ENCODE results near the gene TTC22. TPM values are rescaled to one million over a fixed set of nuclear protein-coding genes. Genes with fewer than 3 reads are reported as not detected.

TTC22 gene
- total RNA-seq, 1 experiment from 2014 or later, result not detected

DNA sequence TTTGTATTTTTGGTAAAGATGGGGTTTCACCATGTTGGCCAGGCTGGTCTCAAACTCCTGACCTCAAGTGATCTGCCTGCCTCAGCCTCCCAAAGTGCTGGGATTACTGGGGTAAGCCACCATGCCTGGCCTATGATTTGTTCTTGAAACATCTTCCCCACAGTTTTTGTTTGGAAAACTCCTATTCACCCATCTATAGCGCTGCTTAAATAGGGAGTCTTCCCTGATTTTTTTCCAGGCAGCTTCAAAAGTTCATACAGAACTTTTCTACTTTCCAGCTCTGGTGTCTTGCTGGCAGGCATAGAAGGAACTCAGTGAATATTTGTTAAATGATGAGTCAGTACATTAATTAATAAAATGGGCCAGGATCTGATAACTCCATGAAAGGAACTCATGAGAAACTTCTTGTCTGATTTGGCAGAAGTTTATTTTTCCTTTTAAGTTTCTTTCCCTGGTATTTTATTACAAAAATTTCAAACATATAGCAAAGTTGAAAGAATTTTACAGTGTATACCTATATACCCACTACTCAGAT lies 33.0 kb upstream of the TTC22 start:
- no peak for DNase-seq (ENCODE audit: low read depth)

- no peak for DNase-seq (ENCODE audit: low read depth)
Observed at GRCh38 chr1:54833121-54833520, 32.0 kb upstream of the TTC22 start.

GRCh38 chr1:54826226-54826816 lies 25.2 kb upstream of the TTC22 start:
- DNase-seq (ENCODE audit: low read depth), result no peak

GRCh38 chr1:54825696-54826095 lies 24.6 kb upstream of the TTC22 start:
- DNase-seq (ENCODE audit: low read depth), result no peak

GRCh38 chr1:54823670-54824069 lies 22.5 kb upstream of the TTC22 start:
- no peak for DNase-seq (ENCODE audit: low read depth)

DNA sequence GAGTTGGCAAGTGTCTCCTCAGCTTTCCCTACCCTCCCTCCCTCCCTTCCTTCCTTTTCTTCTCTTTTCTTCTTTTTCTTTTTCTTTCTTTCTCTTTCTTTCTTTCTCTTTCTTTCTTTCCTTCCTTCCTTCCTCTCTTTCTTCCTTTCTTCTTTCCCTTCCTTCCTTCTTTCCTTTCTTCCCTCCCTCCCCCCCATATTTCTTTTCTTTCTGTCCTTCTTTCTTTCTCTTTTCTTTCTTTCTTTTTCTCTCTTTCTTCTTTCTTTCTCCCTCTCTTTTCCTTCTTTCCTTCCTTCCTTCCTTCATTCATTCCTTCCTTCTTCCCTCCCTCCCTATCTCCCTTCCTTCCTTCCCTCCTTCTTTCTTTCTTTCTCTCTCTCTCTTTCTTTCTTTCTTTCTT lies 18.6 kb upstream of the TTC22 start:
- no peak for DNase-seq (ENCODE audit: low read depth)

DNA sequence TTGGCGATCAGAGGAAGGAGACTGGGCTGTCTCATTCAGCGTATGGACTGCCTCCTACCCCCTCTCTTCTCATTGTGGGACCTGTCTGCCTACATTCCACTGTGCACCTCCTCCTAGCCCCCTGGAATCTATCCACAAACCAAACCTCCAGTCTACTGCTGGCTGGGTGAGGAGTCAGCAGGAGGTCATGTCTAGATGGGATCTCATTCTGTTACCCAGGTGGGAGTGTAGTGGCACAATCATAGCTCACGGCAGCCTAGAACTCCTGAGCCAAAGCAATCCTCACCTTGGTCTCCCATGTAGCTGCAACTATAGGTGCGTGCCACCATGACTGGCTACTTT lies 18.0 kb upstream of the TTC22 start:
- no peak for DNase-seq (ENCODE audit: low read depth)

DNA sequence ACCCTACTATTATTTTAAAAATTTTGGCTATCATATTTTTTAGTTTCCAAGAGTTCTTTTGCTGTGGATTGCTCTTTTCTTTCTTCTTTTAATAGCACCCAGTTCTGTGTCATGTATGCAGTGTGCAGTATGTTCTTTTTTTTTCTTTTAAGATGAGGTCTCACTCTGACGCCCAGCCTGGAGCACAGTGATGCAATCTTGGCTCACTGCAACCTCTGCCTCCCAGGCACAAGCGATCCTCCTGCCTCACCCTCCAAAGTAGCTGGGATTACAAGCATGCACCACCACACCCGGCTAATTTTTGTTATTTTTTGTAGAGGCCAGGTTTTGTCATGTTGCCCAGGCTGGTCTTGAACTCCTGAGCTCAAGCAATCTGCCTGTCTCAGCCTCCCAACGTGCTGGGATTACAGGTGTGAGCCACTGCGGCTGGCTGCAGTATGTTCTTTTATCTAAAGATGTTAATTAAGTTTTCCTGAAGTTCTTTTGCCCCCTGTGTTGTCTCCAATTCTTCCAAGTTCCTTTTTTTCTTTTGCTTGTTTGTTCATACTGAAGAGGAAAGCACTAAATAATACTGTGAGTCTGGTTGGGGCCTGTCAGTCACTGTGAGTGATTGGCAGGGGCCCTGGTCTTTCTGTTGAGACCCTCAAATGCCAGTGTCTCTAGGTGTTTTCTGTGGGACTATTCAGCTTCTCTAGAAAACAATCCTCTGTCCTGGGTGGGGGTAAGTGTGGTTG lies 17.5 kb upstream of the TTC22 start:
- DNase-seq (ENCODE audit: low read depth), result no peak

DNA sequence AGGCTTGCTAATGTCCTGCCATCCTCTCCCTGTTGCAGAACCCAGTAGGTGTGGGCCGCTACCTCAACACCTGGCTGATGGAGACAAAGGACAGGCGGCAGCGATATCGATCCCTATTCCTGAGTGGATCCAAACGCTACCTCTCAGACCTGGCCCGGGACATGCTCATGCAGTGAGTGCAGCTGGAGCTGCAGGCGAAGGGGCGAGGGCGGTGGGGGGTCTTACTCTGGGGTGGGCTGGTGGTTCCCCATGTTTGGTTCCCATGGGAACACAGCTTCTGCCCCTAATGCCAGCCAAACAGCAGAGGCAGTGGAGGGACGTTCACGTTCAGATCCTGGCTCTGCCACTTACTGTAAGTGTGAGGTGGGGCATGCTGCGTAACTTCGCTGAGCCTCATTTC lies 15.8 kb upstream of the TTC22 start:
- no peak for DNase-seq (ENCODE audit: low read depth)

GRCh38 chr1:54816130-54816529 lies 15.0 kb upstream of the TTC22 start:
- no peak for DNase-seq (ENCODE audit: low read depth)

DNA sequence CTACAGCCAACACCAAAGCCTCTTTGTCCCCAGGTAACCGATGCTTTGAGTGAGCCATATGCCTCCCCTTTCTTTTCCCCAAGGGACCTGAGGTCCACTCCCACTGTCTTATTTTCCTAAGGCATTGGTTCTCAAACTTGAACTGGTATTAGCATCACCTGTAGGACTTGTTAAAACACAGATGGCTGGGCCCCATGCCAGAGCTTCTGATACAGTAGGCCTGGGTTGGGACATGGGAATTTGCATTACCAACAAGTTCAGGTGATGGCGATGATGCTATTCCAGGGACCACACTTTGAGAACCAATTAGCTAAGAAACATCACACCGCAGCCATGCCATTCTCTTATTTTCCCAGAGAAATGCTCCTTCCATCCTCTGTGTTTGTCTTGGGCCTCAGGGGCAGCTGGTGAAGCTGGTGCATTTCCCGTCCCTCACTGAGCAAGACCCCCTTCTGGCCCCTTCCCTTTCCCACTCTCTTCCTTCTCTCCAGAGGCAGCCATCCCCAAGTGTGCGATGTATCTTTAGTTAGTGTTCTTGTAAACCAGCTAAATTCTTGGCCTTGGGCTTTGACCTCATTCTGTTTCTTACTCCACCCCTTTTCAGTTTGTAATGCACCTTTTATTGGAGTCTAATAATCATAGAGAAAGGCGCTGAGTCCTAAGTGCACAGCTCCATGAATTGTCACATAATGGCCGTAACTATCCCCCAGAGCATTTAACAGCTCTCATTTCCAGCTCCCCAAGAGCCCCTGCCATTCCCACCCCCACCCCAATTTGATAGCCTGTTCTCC lies 14.2 kb upstream of the TTC22 start:
- DNase-seq (ENCODE audit: low read depth), result no peak

DNA sequence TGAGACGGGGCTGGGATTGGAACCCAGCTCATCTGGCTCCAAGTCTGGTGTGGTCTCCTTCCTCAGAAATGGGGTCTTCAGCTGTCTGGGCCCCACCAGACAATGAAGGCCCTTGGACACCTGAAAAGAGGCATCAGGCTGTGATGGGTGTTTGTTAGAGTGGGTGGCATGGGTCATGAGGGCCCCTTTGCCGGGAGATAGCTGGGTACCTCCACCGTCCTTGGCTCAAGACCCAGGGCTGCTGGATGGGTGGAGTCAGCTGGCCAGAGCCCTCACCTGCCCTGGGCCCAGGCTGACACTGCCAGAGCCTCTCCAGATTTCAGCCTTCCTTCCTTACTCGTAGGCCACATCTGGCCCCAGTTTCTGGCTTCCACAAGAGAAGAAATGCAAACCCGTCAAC lies 13.4 kb upstream of the TTC22 start:
- DNase-seq (ENCODE audit: low read depth), result no peak

DNA sequence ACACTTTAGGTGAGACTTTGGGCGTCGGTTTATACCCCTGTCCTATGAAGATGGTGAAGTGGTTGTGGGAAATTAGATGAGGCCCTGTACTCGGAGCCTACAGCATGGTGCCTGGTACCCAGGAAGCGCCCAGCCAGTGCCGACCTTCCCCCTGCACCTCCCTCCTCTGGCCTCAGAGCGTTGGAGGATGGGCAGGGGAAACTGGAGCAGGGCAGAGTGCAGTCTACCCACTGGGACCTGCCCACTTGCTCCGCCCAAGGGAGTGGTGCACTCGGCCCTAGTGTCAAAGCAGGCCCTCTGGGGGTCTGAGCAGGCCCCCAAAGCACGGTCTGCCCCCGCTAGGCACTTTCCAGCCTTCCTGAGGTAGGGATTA lies 13.0 kb upstream of the TTC22 start:
- DNase-seq (ENCODE audit: low read depth), result no peak

DNA sequence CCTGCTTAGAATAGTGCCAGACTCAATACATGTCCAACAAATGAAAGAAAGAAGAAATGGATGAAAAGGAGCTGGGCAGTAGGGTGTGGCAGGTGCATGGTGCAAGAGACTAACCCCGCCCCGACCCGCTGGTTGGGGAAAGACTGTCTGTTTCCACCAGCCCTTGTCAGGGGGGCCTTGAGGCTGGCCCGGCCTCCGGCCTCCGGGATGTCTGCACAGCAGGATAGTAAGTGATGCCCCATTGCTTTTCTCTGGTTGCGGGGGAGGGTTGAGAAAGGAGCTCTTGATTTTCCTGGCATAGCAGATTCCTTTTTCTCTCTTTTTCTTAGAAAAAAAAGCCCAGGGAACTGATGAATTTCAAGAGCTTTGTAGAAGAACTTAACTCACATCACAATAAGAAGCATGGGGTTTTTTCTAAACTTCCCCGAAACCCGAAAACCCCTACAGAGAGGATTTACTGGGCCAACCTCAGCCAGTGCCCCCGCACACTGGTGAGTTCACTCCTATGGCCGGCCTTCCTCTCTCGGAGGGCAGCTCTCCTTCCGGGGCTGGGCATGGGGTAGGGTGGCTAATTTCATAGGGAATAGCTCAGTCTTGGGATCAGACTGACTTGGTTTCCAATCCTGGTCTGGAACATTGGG lies 12.5 kb upstream of the TTC22 start:
- DNase-seq (ENCODE audit: low read depth), result no peak

GRCh38 chr1:54812801-54813484 lies 11.8 kb upstream of the TTC22 start:
- DNase-seq (ENCODE audit: low read depth), result no peak

GRCh38 chr1:54811739-54812655 lies 10.9 kb upstream of the TTC22 start:
- no peak for DNase-seq (ENCODE audit: low read depth)

DNA sequence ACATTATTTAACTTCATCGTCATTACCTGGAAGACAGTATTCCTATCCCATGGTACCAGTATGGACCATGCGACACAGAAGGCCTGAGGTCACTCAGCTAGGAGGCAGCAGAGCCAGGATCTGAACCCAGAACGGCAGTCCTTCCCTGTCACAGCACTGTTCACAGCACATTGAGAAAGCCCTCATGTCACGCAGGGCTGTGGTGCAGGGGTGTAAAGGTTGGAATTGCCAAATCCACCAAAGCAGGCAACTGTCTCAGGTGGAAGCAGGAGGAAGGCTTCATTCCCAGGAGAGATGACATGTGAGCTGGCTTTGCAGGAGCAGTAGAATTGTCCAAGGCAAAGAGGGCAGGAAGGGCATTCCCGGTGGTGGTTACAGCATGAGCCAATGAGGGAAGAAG lies 9.9 kb upstream of the TTC22 start:
- no peak for DNase-seq (ENCODE audit: low read depth)

GRCh38 chr1:54810153-54810942 lies 9.2 kb upstream of the TTC22 start:
- DNase-seq (ENCODE audit: low read depth), result peak; percentile 68

DNA sequence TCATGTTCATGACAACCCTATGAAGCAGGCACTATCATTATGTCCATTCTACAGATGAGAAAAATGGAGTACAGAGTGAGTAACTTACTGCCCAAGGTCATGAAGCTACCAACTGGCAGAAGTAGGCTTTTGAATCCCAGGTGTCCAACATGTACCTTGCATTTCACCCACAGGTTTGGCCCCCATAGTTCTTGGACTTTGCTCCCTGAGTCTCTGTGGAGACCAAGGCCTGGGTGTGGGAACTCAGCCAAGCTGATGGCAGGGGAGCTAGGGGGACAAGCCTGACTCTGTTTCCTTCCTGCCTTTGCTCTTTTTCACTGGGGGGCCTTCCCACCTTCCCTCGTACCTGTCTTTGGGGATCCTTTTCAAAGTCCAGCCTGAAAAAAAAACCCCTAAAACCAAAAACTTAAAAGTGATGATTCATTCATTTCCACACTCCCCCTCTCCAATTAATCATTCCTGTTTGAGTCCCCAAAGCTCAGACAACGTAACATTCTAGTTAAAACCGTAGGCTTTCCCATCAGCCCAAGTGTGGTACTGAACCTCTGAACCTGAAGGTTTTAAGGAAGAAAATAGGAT lies 8.5 kb upstream of the TTC22 start:
- DNase-seq (ENCODE audit: low read depth), result no peak
